PC-9 (cell line): Measurements from ENCODE around the gene GABRB2.

Experiments
- EZH2 ChIP-seq: fragments of 200-600 bp; sonication (generic); IDR thresholded peaks from 2 replicates; pipeline ENCODE4 v1.8.0; 2017; ENCODE audit warnings: antibody characterized with exemption, low read depth
- TF ChIP-seq, protein P1 (sequence below): fragments of 200-600 bp; sonication (generic); conservative IDR thresholded peaks from 2 replicates; pipeline ENCODE4 v1.6.1; 2017; ENCODE audit warnings: mixed run types, antibody characterized with exemption, mild to moderate bottlenecking, moderate library complexity

DNA sequence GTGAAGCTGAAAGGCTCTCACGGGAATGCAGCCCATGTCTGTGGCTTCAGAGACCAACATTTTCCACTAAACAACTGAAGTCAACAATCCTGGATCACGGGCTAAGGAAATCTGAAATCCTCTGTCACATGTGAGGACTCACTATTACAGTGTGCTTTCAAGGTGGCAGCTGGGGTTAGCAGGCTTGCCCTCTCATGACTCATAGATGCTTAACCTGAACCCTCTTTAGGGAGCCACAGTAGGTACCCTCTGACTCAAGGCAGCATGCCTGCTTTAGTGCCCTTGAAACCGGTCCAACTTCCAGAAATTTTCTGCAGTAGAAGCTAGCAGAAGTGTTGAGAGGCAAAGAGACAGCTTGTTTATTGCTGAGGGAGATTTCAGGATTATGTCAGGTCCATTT is 232.5 kb downstream of the GABRB2 start:
- TF ChIP-seq, protein P1, sequence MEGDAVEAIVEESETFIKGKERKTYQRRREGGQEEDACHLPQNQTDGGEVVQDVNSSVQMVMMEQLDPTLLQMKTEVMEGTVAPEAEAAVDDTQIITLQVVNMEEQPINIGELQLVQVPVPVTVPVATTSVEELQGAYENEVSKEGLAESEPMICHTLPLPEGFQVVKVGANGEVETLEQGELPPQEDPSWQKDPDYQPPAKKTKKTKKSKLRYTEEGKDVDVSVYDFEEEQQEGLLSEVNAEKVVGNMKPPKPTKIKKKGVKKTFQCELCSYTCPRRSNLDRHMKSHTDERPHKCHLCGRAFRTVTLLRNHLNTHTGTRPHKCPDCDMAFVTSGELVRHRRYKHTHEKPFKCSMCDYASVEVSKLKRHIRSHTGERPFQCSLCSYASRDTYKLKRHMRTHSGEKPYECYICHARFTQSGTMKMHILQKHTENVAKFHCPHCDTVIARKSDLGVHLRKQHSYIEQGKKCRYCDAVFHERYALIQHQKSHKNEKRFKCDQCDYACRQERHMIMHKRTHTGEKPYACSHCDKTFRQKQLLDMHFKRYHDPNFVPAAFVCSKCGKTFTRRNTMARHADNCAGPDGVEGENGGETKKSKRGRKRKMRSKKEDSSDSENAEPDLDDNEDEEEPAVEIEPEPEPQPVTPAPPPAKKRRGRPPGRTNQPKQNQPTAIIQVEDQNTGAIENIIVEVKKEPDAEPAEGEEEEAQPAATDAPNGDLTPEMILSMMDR = no peak
- no peak for TF ChIP-seq EZH2
